Right renal cortex interstitium (tissue), 3 donors: ENCODE data around the gene MARK3. TPM values are rescaled to one million over a fixed set of nuclear protein-coding genes. Genes with fewer than 3 reads are reported as not detected.

ENCODE experiments used
- DNase-seq, 3 donors: peaks; one replicate each; pipeline ENCODE4 v3.0.0-alpha.2; 2013; ENCODE audit warnings: low read depth in 3 of 3, low spot score in 2 of 3
- polyA plus RNA-seq, 3 donors: library from polyadenylated mRNA; unstranded; fragments of 120-200 nt; gene quantifications; one replicate each; pipeline ENCODE4 v1.2.1, GENCODE V29; 2013; ENCODE audit not compliant: insufficient read length in 3 of 3

Gene MARK3
- polyA plus RNA-seq, 3 donors = 87.3 to 99.0 (median 97.8) TPM

DNA sequence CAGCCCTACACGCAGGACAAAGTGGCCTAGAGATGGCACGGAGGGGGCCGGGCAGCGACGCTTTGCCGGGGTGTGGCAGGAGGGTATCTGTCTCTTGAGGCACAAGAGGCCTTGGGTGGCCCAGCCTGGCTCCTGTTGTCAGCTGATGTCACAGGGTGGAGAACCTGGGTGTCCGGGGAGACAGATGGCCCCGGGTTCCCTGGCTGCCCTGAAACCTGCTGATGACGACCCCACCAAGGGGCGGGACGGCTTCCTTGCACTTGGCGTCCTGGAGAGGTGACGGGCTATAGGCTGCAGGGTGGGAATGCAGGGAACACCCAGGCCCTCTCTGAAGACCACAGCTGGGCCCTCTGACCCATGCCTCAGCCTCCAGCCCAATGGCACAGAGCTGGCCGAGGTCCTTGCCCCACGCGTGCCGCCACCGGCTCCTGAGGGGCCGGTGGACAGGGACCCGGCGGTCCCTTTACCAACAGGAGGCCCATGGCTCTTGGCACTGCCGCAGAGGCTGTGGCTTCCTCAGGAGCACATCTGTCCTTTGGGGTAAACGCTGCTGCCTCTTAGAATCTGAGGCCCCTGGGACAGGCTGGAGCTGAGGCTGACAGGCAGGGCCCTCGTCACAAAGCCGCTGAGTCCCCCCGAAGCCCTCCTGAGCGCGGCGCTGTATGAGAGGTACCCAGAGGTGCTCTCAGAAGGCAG lies 160.2 kb downstream of the MARK3 start:
- no peak for DNase-seq

- DNase-seq = no peak
These were observed 160.9 kb downstream of the MARK3 start for GRCh38 chr14:103545915-103546651.

- DNase-seq = no peak
These were observed 161.6 kb downstream of the MARK3 start for GRCh38 chr14:103546652-103547454.

GRCh38 chr14:103547455-103547940 lies 162.3 kb downstream of the MARK3 start:
- DNase-seq = no peak

GRCh38 chr14:103547941-103548462 lies 162.8 kb downstream of the MARK3 start:
- no peak for DNase-seq

- DNase-seq = no peak
These were observed 163.5 kb downstream of the MARK3 start for GRCh38 chr14:103548463-103549351.

- no peak for DNase-seq
These were observed 164.4 kb downstream of the MARK3 start for GRCh38 chr14:103549361-103550311.

GRCh38 chr14:103550451-103551337 lies 165.5 kb downstream of the MARK3 start:
- DNase-seq = no peak

GRCh38 chr14:103551338-103551762 lies 166.1 kb downstream of the MARK3 start:
- DNase-seq = no peak

DNA sequence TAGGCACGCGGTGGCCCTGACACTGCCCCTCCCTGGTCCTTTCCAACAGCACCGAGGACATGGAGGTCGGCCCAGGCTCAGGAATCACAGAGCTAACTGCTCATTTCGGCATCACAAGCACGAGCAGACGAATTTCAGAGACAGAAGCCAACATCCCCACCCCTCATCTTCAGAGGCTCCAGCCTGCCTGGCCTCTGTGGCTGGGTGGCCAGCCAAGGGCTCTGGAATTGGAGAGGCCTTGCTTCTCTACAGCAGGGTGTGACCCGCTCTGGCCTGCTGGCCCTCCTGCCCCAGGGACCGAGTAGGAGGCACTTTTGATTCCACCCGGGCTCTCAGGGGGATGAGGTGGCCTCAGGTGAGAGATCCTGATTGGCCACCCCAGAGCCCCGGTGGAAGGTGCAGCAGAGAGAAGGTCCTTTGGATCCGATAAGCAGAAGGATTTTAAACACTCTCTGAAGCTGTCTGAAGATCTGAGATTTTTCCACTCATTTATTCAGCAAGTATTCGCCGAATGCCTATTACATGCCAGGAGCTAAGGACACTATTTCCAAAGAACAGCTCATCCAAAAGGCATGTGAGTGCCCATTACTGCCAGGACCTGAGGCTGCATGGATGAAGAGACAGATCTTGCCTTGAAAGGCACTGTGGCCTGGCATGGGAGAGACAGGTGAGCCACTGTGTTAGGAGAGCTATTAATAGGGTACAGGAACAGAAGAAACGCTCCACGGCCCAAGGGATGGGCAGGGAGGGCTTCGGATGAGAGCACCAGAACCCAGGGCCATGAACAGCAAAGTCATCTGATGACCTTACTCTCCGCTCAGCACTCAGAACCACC lies 167.0 kb downstream of the MARK3 start:
- DNase-seq = no peak

DNA sequence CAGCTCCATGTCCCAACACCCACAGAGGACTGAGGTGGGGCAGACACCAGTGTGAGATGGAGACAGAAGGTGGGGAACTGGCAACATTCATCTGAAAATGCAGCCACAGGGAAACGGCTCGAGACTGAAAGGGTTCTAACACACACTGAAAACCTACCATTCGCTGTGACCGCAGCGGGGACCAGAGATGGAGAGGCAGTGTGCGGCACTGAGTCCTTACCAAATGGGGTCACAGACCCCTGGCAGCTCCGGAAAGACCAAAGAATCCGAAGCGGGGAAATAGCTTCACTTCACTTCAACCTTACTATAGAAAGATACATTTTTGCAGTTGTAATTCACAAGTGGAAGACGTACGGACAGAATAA lies 167.6 kb downstream of the MARK3 start:
- no peak for DNase-seq

Other genes starting within 250 kb of the MARK3 start
- gene EIF5, start 51.2 kb upstream of the MARK3 start, polyA plus RNA-seq = 100 to 1,000 TPM; 258 to 291 (median 266) TPM
- gene CKB, start 137.4 kb downstream of the MARK3 start, polyA plus RNA-seq = 100 to 1,000 TPM in 2 of 3 donors, 10 to 100 TPM in 1; 98.8 to 122 (median 118) TPM
- gene TRMT61A, start 143.8 kb downstream of the MARK3 start, polyA plus RNA-seq = 1 to 10 TPM; 5.7 to 6.8 (median 5.9) TPM
- gene BAG5, start 177.2 kb downstream of the MARK3 start, polyA plus RNA-seq = 10 to 100 TPM; 30.7 to 35.8 (median 33.5) TPM
- 10 to 100 TPM; 39.5 to 40.1 (median 39.5) TPM for gene COA8, start 177.5 kb downstream of the MARK3 start, polyA plus RNA-seq
- gene KLC1, start 243.8 kb downstream of the MARK3 start, polyA plus RNA-seq = 10 to 100 TPM; 81.6 to 89.5 (median 85.6) TPM